Omental fat pad (tissue), 4 donors: Measurements from ENCODE around the gene BCL2. TPM values are rescaled to one million over a fixed set of nuclear protein-coding genes. Genes with fewer than 3 reads are reported as not detected.

Source experiments
- ATAC-seq: fragments of 150-250 bp; one replicate; pipeline ENCODE4 v1.9.1; 2016; ENCODE audit warnings: mild to moderate bottlenecking, moderate library complexity; ENCODE audit not compliant: low FRiP score
- DNase-seq: peaks from one replicate; pipeline ENCODE4 v3.0.0-alpha.2; 2019; ENCODE audit warnings: low spot score
- CTCF ChIP-seq, 3 donors: fragments of 450-650 bp; IDR thresholded peaks; one replicate each; pipeline ENCODE4 v1.5.1; 2016 to 2017; ENCODE audit warnings: antibody characterized with exemption in 3 of 3, mild to moderate bottlenecking in 3 of 3, moderate library complexity in 2 of 3
- total RNA-seq, 4 donors: library from RNA; depleted of rRNA; stranded (reverse); fragments of >200 nt; gene quantifications; one replicate each; pipeline ENCODE4 v1.1.0, GENCODE V29; 2016

The BCL2 gene
- total RNA-seq, 4 donors from 2014 or later = 18.4 to 84.5 (median 30.2) TPM

DNA sequence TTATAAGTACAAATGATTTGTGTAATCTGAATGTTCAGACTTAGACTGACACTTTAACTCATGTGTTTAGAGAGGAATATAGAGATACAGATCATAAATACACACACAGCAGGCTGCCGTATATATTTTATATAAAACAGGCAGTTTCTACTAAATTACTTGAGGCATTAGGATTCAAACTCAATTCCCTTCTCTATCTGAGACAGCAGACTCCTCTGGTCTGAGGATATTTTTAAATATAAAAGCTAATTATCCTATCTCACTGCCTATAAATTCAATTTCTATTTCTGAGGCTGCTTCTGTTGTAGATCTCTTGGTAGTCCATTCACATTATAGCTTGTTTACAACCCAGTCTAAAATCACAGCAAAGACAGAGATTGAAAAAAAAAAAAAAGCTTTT is 46.9 kb downstream of the BCL2 start:
- TF ChIP-seq CTCF (IDR thresholded peaks at IDR 0.05) = no peak
- no peak for DNase-seq
- ATAC-seq = no peak

GRCh38 chr18:63271881-63272299 is 47.7 kb downstream of the BCL2 start:
- ATAC-seq (peak; percentile 22), DNase-seq (no peak)
- no peak for TF ChIP-seq CTCF (IDR thresholded peaks at IDR 0.05)

DNA sequence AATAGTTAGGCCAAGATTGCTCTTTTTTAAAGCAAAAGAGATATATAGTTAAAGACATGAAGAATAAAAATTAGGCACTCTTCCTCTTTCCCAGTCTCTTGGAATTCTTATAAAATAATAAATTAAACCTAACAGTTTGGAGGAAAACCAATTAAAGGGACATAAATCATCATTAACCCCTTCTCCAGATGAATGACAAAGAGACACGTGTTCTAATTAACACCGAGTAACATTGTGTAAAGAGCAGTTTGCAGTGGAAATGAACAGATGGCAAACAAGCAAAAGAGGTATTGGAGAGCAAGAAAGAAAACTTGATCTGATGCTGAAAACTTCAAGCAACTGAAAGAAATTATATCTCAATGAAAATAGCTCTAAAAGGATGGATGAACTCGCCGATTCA is 48.4 kb downstream of the BCL2 start:
- DNase-seq (no peak), ATAC-seq (no peak)
- TF ChIP-seq CTCF (IDR thresholded peaks at IDR 0.05) = no peak

- DNase-seq (no peak), ATAC-seq (no peak)
- TF ChIP-seq CTCF (IDR thresholded peaks at IDR 0.05) = no peak
These were observed 51.4 kb downstream of the BCL2 start for GRCh38 chr18:63267975-63268721.

GRCh38 chr18:63266888-63267790 is 52.4 kb downstream of the BCL2 start:
- no peak for DNase-seq
- TF ChIP-seq CTCF (IDR thresholded peaks at IDR 0.05) = no peak
- ATAC-seq = no peak

GRCh38 chr18:63265326-63265725 is 54.2 kb downstream of the BCL2 start:
- DNase-seq (no peak), ATAC-seq (no peak)
- TF ChIP-seq CTCF (IDR thresholded peaks at IDR 0.05) = no peak
